H7 (cell line): ENCODE results near the gene DISP2. TPM values are rescaled to one million over a fixed set of nuclear protein-coding genes. Genes with fewer than 3 reads are reported as not detected.

Source experiments
- DNase-seq: peaks from one replicate; pipeline ENCODE4 v3.0.0; 2012
- H3K27me3 ChIP-seq: 2 replicates; pipeline ENCODE4 v1.6.0; 2011; ENCODE audit warnings: mild to moderate bottlenecking, low read length; ENCODE audit not compliant: control insufficient read depth, insufficient read depth
- H3K36me3 ChIP-seq: replicated peaks from 2 replicates; pipeline ENCODE4 v1.5.1; 2011; ENCODE audit warnings: low read length; ENCODE audit not compliant: control insufficient read depth, insufficient read depth
- H3K4me3 ChIP-seq: 2 replicates; pipeline ENCODE4 v1.5.1; 2011; ENCODE audit warnings: low read depth, mild to moderate bottlenecking, control low read depth, low read length, moderate library complexity; ENCODE audit not compliant: insufficient read depth
- total RNA-seq: library from RNA; depleted of rRNA; stranded (reverse); fragments of >200 nt; shearing (Covaris generic); gene quantifications from 2 replicates; pipeline ENCODE4 v1.2.3, GENCODE V29; 2014

DISP2 gene
- total RNA-seq, 1 experiment from 2014 or later, result 0.52 TPM

GRCh38 chr15:40372981-40373380 is 15.0 kb downstream of the DISP2 start:
- Histone ChIP-seq H3K4me3 (no peak overlapping the region), H3K27me3 (peaks cover 8% of the 10 kb centered on the region), H3K36me3 (no peaks in the 10 kb centered on the region)
- DNase-seq, result no peak

DNA sequence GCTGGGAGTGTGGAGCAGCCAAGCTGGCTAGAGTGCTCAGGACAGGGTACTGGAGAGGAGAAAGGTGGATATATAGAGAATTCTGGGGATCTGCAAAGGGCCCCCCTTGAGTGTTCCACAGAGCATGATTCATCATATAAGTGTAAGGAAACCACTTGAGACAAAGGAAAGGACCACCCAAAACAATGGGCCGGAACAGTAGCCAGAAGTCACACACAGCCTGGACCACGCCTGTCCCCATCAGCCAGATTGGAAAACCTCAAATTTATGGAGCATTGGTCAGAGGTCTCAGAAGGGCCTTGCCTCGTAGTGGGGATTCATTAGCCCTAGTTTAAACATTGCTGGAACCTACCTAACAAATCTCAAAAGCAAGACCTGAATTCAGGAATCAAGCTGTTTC is 19.6 kb downstream of the DISP2 start:
- no peaks in the 10 kb centered on the region for H3K27me3 ChIP-seq
- H3K36me3 ChIP-seq, result no peaks in the 10 kb centered on the region
- no peak overlapping the region for H3K4me3 ChIP-seq
- no peak for DNase-seq

GRCh38 chr15:40379374-40379773 is 21.4 kb downstream of the DISP2 start:
- Histone ChIP-seq H3K4me3 (no peak overlapping the region), H3K36me3 (peaks cover 2% of the 10 kb centered on the region; the same call in 1 of the 2 replicates), H3K27me3 (no peaks in the 10 kb centered on the region)
- no peak for DNase-seq

DNA sequence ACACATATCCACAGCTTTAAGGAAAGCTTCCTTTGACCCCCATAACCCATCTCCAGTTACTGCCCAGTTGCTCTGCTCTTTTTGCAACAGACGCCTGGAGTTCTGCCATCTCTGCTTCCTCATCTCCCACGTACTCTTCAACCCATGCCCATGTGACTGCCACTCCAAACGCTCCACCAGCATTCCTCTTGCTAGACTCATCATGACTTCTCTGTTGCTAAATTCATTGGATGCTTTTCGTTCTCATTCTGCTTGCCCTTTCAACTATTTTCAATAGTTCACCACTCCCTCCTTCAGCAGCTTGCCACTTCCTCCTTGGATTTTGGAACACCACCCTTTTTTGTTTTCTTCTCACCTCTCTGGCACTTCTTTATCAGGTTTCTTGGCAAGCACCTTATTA is 21.8 kb downstream of the DISP2 start:
- H3K27me3 ChIP-seq, result no peaks in the 10 kb centered on the region
- DNase-seq, result no peak
- H3K4me3 ChIP-seq, result no peak overlapping the region
- H3K36me3 ChIP-seq, result peaks cover 2% of the 10 kb centered on the region

GRCh38 chr15:40380636-40381035 is 22.6 kb downstream of the DISP2 start:
- DNase-seq, result no peak

DNA sequence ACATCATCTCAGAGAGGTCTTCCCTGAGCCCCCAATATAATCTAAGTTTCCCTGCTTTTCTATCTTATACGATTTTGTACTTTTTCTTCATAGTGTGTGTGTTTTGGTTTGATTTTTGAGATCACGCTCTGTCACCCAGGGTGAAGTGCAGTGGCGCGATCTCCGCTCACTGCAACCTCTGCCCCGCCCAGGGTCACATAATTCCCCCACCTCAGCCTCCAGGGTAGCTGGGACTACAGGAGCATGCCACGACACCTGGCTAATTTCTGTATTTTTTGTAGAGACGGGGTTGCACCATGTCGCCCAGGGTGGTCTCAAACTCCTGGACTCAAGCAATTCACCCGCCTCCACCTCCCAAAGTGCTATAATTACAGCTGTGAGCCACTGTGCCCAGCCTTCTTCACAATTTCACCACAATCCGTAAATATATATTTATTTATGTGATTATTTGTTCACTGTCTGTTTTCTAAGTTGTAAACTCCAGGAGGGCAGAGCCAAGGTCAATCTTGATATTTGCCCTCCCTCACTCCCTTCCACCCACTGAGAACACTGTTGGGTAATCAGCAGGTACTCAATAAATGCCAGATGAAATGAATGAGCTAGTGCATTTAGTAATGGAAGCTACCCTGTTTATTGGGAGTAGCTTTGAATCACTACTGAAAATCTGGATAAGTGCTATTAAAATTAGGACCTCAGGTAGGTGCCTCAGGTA is 24.0 kb downstream of the DISP2 start:
- Histone ChIP-seq H3K36me3 (peaks cover 15% of the 10 kb centered on the region), H3K4me3 (no peak overlapping the region), H3K27me3 (no peaks in the 10 kb centered on the region)
- DNase-seq, result no peak

More at GRCh38 chr15:40380636-40381035, 22.6 kb downstream of the DISP2 start:
- no peaks in the 10 kb centered on the region for H3K27me3 ChIP-seq
- H3K4me3 ChIP-seq, result no peak overlapping the region
- H3K36me3 ChIP-seq, result peaks cover 6% of the 10 kb centered on the region

DNA sequence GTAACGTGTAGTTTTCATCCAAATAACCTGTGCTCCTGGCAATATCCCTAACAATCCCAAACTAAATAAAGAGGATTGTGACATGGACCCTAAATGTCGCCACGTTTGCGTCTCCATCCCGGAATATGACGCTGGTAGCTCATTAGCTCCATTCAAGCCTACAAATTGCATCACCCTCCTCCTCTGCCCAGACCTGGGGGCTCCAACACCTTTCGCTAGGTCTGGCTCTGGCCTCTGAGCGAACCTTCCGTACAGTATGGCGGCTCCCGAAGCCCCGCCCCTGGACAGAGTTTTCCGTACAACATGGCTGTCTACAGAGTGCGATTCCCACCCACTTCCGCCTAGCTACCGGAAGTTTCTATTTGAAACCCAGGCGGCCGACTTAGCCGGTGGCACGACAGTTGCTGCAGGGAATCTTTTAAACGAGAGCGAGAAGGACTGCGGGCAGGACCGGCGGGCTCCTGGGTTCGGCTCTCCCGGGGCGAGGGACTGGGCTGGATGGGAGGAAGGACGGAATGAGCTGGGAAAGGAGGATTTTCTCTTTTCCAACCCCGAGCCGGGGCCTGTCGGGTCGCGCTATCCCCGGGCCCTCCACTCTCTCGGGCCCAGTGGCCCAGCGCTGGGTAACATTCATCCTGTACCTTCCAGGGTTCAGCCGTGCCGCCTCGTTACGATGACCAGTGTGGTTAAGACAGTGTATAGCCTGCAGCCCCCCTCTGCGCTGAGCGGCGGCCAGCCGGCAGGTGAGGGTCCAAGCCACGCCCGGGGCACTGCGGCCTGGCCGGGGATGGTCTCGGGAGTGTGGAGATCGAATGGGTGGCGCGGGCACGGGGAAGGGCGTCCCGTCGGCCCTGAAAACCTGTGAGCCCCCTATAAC is 24.8 kb downstream of the DISP2 start, which contains the start of gene KNSTRN:
Gene KNSTRN, plus strand, starts transcription at position 142 of the 877 bp plus-strand sequence. Its CDS starts 115 bp downstream, at position 257.
- peak; percentile 96 for DNase-seq
- Histone ChIP-seq H3K27me3 (no peaks in the 10 kb centered on the region), H3K4me3 (peak within 1 kb of the TSS; percentile 98), H3K36me3 (peaks cover 23% of the 10 kb centered on the region)

- H3K4me3 ChIP-seq, result no peak overlapping the region
- no peaks in the 10 kb centered on the region for H3K27me3 ChIP-seq
- DNase-seq, result no peak
- H3K36me3 ChIP-seq, result peaks cover 40% of the 10 kb centered on the region
These were observed 28.5 kb downstream of the DISP2 start for GRCh38 chr15:40386480-40386879.

DNA sequence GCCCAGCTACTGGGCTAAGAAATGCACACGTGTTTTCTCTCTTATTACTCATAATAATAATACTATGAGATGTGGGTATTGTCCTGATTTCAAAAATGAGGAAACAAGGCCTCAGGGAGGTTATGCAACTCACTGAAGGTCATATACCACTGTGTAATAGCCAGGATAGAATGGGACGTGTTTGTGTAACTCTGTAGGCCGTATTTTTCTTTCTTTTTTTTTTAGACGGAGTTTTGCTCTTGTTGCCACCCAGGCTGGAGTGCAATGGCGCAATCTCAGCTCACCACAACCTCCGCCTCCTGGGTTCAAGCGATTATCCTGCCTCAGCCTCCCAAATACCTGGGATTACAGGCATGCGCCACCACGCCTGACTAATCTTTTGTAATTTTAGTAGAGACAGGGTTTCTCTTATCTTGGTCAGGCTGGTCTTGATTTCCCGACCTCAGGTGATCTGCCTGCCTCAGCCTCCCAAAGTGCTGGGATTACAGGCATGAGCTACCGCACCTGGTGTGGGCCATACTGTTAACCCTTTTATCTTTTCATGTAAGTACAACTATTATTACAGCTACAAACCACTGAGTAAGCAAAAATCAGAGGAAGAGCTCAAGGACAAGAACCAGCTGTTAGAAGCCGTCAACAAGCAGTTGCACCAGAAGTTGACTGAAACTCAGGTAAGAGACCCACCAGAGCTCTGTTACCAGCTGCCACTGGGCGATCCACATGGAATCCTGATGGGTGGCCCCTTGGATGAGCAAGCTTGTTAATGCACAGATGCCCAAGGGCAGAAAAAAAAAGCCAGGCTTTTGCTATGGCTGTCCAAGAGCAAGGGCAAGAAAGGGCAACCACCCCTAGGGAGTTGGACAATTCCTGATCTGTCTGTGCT is 31.2 kb downstream of the DISP2 start:
- no peak overlapping the region for H3K4me3 ChIP-seq
- no peaks in the 10 kb centered on the region for H3K27me3 ChIP-seq
- peaks cover 57% of the 10 kb centered on the region for H3K36me3 ChIP-seq

DNA sequence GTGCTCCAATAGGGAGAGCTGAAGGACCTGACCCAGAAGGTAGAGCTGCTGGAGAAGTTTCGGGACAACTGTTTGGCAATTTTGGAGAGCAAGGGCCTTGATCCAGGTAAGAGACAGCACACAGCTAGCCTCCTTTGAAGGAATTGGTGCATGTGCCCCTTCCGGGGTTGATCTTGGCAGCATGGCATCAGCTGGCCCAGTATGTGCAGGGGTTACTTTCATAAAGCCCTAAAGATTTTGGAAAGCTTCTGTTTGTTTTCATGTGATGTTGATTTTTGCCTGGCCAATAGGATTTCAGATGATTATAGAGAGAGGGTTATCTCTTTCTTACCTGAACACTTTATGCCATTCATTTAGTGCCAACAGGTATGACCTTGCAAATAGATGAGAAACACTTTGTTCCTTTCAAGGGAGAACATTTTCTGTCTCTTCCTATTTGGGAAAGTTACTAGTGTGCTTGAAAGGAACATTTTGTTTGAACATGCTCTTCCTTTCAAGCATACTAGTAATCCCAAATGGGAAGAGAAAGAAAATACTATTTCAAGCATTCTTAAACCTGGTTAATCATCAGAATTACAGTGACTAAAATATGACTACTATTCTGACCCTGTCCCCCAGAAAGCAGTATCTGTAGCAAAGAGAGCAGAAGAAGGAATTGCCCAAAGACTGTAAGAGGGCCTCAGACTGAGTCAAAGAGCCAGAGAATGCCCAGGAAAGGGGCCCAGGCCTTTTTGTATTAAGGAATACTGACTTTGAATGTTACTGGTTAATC is 32.0 kb downstream of the DISP2 start:
- Histone ChIP-seq H3K4me3 (no peak overlapping the region), H3K27me3 (no peaks in the 10 kb centered on the region), H3K36me3 (peaks cover 54% of the 10 kb centered on the region)
- no peak for DNase-seq

More for the DNA sequence above, 31.2 kb downstream of the DISP2 start:
- DNase-seq, result no peak

- Histone ChIP-seq H3K4me3 (no peak overlapping the region), H3K36me3 (peaks cover 32% of the 10 kb centered on the region), H3K27me3 (no peaks in the 10 kb centered on the region)
- DNase-seq, result no peak
These were observed 35.2 kb downstream of the DISP2 start for GRCh38 chr15:40392986-40393948.

DNA sequence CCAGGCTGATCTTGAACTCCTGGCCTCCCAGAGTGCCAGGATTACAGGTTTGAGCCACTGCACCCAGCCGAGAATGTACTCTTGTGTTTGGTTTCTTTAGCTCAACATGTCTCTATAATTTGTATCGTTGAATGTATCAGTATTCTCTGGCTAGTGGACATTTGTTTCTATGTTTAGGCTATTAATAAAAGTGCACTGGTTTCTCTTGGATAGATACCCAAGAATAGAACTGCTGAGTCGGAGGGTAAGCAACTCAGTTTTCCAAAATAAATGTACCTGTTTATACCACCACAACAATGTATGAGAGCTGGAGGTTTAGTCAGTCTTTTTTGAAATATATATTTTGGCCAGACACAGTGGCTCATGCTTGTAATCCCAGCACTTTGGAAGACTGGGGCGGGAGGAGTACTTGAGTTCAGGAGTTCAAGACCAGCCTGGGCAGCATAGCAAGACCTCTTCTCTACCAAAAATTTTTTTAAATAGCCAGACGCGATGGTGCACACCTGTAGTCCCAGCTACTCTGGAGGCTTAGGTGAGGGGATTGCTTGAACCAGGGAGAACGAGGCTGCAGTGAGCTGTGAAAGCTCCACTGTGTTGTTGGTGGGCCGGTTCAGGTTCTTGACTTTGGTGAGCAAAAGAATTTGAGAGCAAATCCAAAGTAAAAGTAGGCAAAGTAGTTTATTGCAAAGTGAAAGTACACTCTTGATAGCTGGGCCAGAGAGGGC is 39.8 kb downstream of the DISP2 start:
- H3K36me3 ChIP-seq, result peaks cover 10% of the 10 kb centered on the region
- no peak for DNase-seq
- no peak overlapping the region for H3K4me3 ChIP-seq
- H3K27me3 ChIP-seq, result no peaks in the 10 kb centered on the region
